ENCODE measurements around the gene TSC22D2. TPM values are rescaled to one million over a fixed set of nuclear protein-coding genes. Genes with fewer than 3 reads are reported as not detected.

Gene TSC22D2
- total and polyA plus RNA-seq, 2 of the 8 experiments (the other 6 are each of a cell fraction or from before 2014, with no cell fraction given): 3.4 to 27.6 TPM

DNA sequence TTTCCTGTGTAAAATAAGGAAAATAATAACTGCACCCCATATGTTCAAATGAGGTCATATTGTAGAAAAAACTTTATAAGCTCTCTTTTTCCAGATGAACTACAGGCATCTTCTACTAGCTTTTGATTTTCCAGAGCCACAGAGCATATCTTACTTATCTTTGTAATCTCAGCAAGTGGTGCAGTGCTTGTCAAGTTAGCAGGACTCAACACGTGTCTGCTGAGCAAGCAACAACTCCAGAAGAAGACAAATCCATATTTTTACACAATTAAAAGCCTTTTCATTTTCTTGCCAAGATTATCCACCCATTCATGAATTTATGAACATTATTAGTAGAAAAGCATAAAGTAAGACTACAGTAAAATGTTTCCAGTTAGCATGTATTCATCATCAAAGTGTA lies 14.4 kb upstream of the TSC22D2 start:
- 68% methylated on average over 1 of the region's 1 CpG; no CpG with 5 or more reads in 1 of the 2 experiments for WGBS, 2 experiments (ENCODE audit: extremely low coverage in 1 of 2, insufficient coverage in 1 of 2, insufficient read length in 1 of 2, insufficient replicate concordance in 2 of 2, low coverage in 1 of 2, low lambda C conversion rate in 2 of 2, missing lambda C conversion rate in 1 of 2)
- POLR2A ChIA-PET (ENCODE audit: partially characterized antibody): no interaction called here
- no peak for FAIRE-seq

More for the DNA sequence above, 14.4 kb upstream of the TSC22D2 start:
- H4K5ac ChIP-seq (ENCODE audit: insufficient read length, low read depth, low read length): no peak overlapping the region
- no peak overlapping the region for H2BK120ac ChIP-seq (replicated peaks; ENCODE audit: low read depth, low read length)
- no peaks in the 10 kb centered on the region for H4K20me1 ChIP-seq (replicated peaks in 1 of 2; ENCODE audit: control insufficient read depth in 1 of 2, insufficient read depth in 2 of 2, low read length in 2 of 2)
- no peak for TF ChIP-seq KDM1A (IDR thresholded peaks at IDR 0.05; ENCODE audit: borderline replicate concordance, low read length)
- TF ChIP-seq KDM5A (IDR thresholded peaks at IDR 0.05; ENCODE audit: low read length): no peak
- no peak for TF ChIP-seq TCF12 (IDR thresholded peaks at IDR 0.05; ENCODE audit: low read depth, low read length)
- TF ChIP-seq SUZ12 (IDR thresholded peaks at IDR 0.05; ENCODE audit: low read length): no peak
- TF ChIP-seq GABPA (IDR thresholded peaks at IDR 0.05; ENCODE audit: borderline replicate concordance, insufficient read depth, low read length): no peak
- no peak for TF ChIP-seq HDAC6 (IDR thresholded peaks at IDR 0.05; ENCODE audit: low read depth, low read length)
- H3K36me3 ChIP-seq (ENCODE audit: control insufficient read depth in 2 of 4, insufficient read depth in 4 of 4, low read length in 3 of 4): no peaks in the 10 kb centered on the region
- no peak overlapping the region for H2AFZ ChIP-seq (ENCODE audit: low read length)
- no peaks in the 10 kb centered on the region for H3K79me2 ChIP-seq (ENCODE audit: control insufficient read depth in 1 of 2, insufficient read depth in 2 of 2, low read length in 2 of 2)
- no peak overlapping the region for H3K27ac ChIP-seq (ENCODE audit: low read depth, low read length)
- no peak overlapping the region for H4K91ac ChIP-seq (replicated peaks; ENCODE audit: insufficient read length, low read length)
- H2BK15ac ChIP-seq (ENCODE audit: low read length): no peak overlapping the region
- H3K23me2 ChIP-seq (ENCODE audit: low read depth, low read length): no peaks in the 10 kb centered on the region
- H2BK12ac ChIP-seq (ENCODE audit: low read depth, low read length): no peak overlapping the region
- no peak overlapping the region for H2BK20ac ChIP-seq (ENCODE audit: low read length)
- no peak overlapping the region for H3K14ac ChIP-seq (ENCODE audit: insufficient read length)
- H3K27me3 ChIP-seq (replicated peaks in 1 of 4; ENCODE audit: control insufficient read depth in 3 of 4, extremely low read depth in 1 of 4, insufficient read depth in 3 of 4, low read length in 3 of 4): no peaks in the 10 kb centered on the region
- no peak for DNase-seq (ENCODE audit: low read depth in 1 of 2, low spot score in 2 of 2)
- no peaks in the 10 kb centered on the region; a peak in 1 of 4 replicates for H3K9me3 ChIP-seq (ENCODE audit: insufficient read depth in 2 of 2, low read depth in 1 of 2, low read length in 1 of 2)
- CTCF ChIA-PET (ENCODE audit: partially characterized antibody): interaction anchor here (1.3 to 1.4 kb wide), 2 partner anchors 9 kb away, joined by 4 to 5 read pairs; no protein-coding TSS in a partner anchor
- no peak overlapping the region for H3K18ac ChIP-seq (ENCODE audit: extremely low read depth, low read length)
- H3K23ac ChIP-seq (ENCODE audit: insufficient read length): no peak overlapping the region
- no peak overlapping the region for H3K56ac ChIP-seq (replicated peaks; ENCODE audit: insufficient read length, low read depth, low read length)
- H3K4me2 ChIP-seq (ENCODE audit: insufficient read depth in 1 of 2, low read depth in 2 of 2, low read length in 2 of 2): no peak overlapping the region
- no peak overlapping the region for H3K4me3 ChIP-seq (ENCODE audit: extremely low read depth in 1 of 4, insufficient read depth in 2 of 4, low read depth in 3 of 4, low read length in 4 of 4)
- no peak overlapping the region for H4K8ac ChIP-seq (ENCODE audit: extremely low read depth, insufficient read depth, low read length)
- H2AK5ac ChIP-seq (ENCODE audit: low read depth, low read length): no peak overlapping the region
- H3K9ac ChIP-seq (replicated peaks in 1 of 4; ENCODE audit: extremely low read depth in 1 of 4, low read depth in 3 of 4, low read length in 3 of 4): no peak overlapping the region
- peaks cover 0 to 3% (median 0%) of the 10 kb centered on the region in 4 experiments; a peak in 1 of 7 replicates for H3K4me1 ChIP-seq (replicated peaks in 1 of 4; ENCODE audit: control insufficient read depth in 3 of 4, insufficient read depth in 4 of 4, low read length in 3 of 4)
- H2BK5ac ChIP-seq (ENCODE audit: low read depth, low read length): no peak overlapping the region
- no peaks in the 10 kb centered on the region for H3K79me1 ChIP-seq (ENCODE audit: low read depth, low read length)
- no peak overlapping the region for H3K4ac ChIP-seq (replicated peaks; ENCODE audit: insufficient read length, low read depth, low read length)

Measured in H1 (cell line).